OCI-LY1 (cell line): Measurements from ENCODE around the gene GNB5.

Source experiments
- H2AFZ ChIP-seq: fragments of 200-600 bp; sonication (generic), shearing (Covaris generic); 2 replicates; pipeline ENCODE4 v1.6.0; 2014; ENCODE audit warnings: antibody characterized with exemption, mild to moderate bottlenecking, low read length
- H3F3A ChIP-seq: fragments of 200-600 bp; sonication (generic), shearing (Covaris generic); 2 replicates; pipeline ENCODE4 v1.6.0; 2014; ENCODE audit warnings: mild to moderate bottlenecking, antibody characterized with exemption, low read length, moderate library complexity; ENCODE audit not compliant: insufficient read depth
- H3K27ac ChIP-seq: fragments of 200-600 bp; sonication (generic); 2 replicates; pipeline ENCODE4 v1.5.1; 2014; ENCODE audit warnings: low read length, mixed run types, mild to moderate bottlenecking, low read depth; ENCODE audit not compliant: poor library complexity, severe bottlenecking
- H3K27me3 ChIP-seq: fragments of 200-600 bp; sonication (generic); 2 replicates; pipeline ENCODE4 v1.6.0; 2014; ENCODE audit warnings: antibody characterized with exemption, mild to moderate bottlenecking, low read length, moderate library complexity; ENCODE audit not compliant: insufficient read depth
- H3K36me3 ChIP-seq: fragments of 200-600 bp; sonication (generic); 2 replicates; pipeline ENCODE4 v1.6.1; 2014; ENCODE audit warnings: mild to moderate bottlenecking, antibody characterized with exemption, low read length, moderate library complexity, mixed read lengths; ENCODE audit not compliant: insufficient read depth
- H3K4me1 ChIP-seq: fragments of 200-600 bp; sonication (generic); 2 replicates; pipeline ENCODE4 v1.5.1; 2014; ENCODE audit warnings: mild to moderate bottlenecking, low read length, moderate library complexity; ENCODE audit not compliant: insufficient read depth, severe bottlenecking
- H3K4me2 ChIP-seq: fragments of 200-600 bp; sonication (generic), shearing (Covaris generic); 2 replicates; pipeline ENCODE4 v1.6.1; 2014; ENCODE audit warnings: low read length
- H3K4me3 ChIP-seq: fragments of 200-600 bp; sonication (generic); 2 replicates; pipeline ENCODE4 v1.5.1; 2014; ENCODE audit warnings: low read length, low read depth, mild to moderate bottlenecking, mixed read lengths; ENCODE audit not compliant: poor library complexity, severe bottlenecking
- H3K79me2 ChIP-seq: fragments of 200-600 bp; shearing (Covaris generic); 2 replicates; pipeline ENCODE4 v1.6.1; 2016; ENCODE audit warnings: mixed run types, low read length, mixed read lengths; ENCODE audit not compliant: insufficient read depth
- H3K9ac ChIP-seq: fragments of 200-600 bp; sonication (generic), shearing (Covaris generic); 2 replicates; pipeline ENCODE4 v1.6.1; 2014; ENCODE audit warnings: mild to moderate bottlenecking, low read length, mixed read lengths
- H3K9me2 ChIP-seq: fragments of 200-600 bp; sonication (generic), shearing (Covaris generic); 2 replicates; pipeline ENCODE4 v1.6.1; 2014; ENCODE audit warnings: low read depth, mild to moderate bottlenecking, low read length, mixed read lengths
- H3K9me3 ChIP-seq: fragments of 200-600 bp; shearing (Covaris generic); 2 replicates; pipeline ENCODE4 v1.6.1; 2014; ENCODE audit warnings: low read length, mixed read lengths
- H4K20me1 ChIP-seq: fragments of 200-600 bp; sonication (generic), shearing (Covaris generic); 2 replicates; pipeline ENCODE4 v1.6.0; 2016; ENCODE audit warnings: mild to moderate bottlenecking, low read length; ENCODE audit not compliant: insufficient read depth
- CTCF ChIP-seq: fragments of 200-600 bp; sonication (generic), shearing (Covaris generic); IDR thresholded peaks from 2 replicates; pipeline ENCODE4 v1.5.1; 2017; ENCODE audit warnings: mild to moderate bottlenecking, antibody characterized with exemption, low read length, moderate library complexity, mixed read lengths
- EZH2 ChIP-seq: fragments of 200-600 bp; sonication (generic), shearing (Covaris generic); IDR thresholded peaks from 2 replicates; pipeline ENCODE4 v1.8.0; 2017; ENCODE audit warnings: borderline replicate concordance, mixed run types, mild to moderate bottlenecking, antibody characterized with exemption, low read length, moderate library complexity, mixed read lengths

The GNB5 gene

GRCh38 chr15:52150043-52150825 is 41.0 kb downstream of the GNB5 start:
- peaks cover 30% of the 10 kb centered on the region for H3K4me1 ChIP-seq
- no peak overlapping the region for H2AFZ ChIP-seq
- H3K9me2 ChIP-seq: no peaks in the 10 kb centered on the region
- TF ChIP-seq EZH2: no peak
- no peak for TF ChIP-seq CTCF
- H3K9me3 ChIP-seq: no peaks in the 10 kb centered on the region
- H3K36me3 ChIP-seq: peaks cover 61% of the 10 kb centered on the region
- peak overlapping the region; percentile 1 for H3K4me3 ChIP-seq
- no peaks in the 10 kb centered on the region for H4K20me1 ChIP-seq
- peak overlapping the region; percentile 13 for H3K9ac ChIP-seq
- no peaks in the 10 kb centered on the region for H3K79me2 ChIP-seq
- peak overlapping the region; percentile 89 for H3K27ac ChIP-seq
- peak overlapping the region; percentile 26 for H3K4me2 ChIP-seq
- 0 out of 2 replicates have a peak, but pooled peaks cover 3% of the 10 kb centered on the region for H3F3A ChIP-seq
- H3K27me3 ChIP-seq: no peaks in the 10 kb centered on the region

GRCh38 chr15:52148403-52148802 is 42.8 kb downstream of the GNB5 start:
- Histone ChIP-seq H3K79me2 (no peaks in the 10 kb centered on the region), H3K9me3 (no peaks in the 10 kb centered on the region), H3K36me3 (peaks cover 78% of the 10 kb centered on the region), H3K27ac (no peak overlapping the region), H3K4me3 (no peak overlapping the region), H3K9ac (no peak overlapping the region), H3K9me2 (no peaks in the 10 kb centered on the region), H3K4me1 (peaks cover 24% of the 10 kb centered on the region), H4K20me1 (no peaks in the 10 kb centered on the region), H3K4me2 (no peak overlapping the region), H3F3A (0 out of 2 replicates have a peak, but pooled peaks cover 3% of the 10 kb centered on the region), H2AFZ (no peak overlapping the region), H3K27me3 (no peaks in the 10 kb centered on the region)
- no peak for TF ChIP-seq EZH2
- no peak for TF ChIP-seq CTCF

GRCh38 chr15:52146776-52147175 is 44.4 kb downstream of the GNB5 start:
- Histone ChIP-seq H3K9me2 (no peaks in the 10 kb centered on the region), H3K9ac (no peak overlapping the region), H3F3A (0 out of 2 replicates have a peak, but pooled peaks cover 3% of the 10 kb centered on the region), H3K9me3 (no peaks in the 10 kb centered on the region), H2AFZ (no peak overlapping the region), H3K4me3 (no peak overlapping the region), H3K4me1 (peaks cover 21% of the 10 kb centered on the region), H3K4me2 (no peak overlapping the region), H3K27ac (no peak overlapping the region), H3K36me3 (peaks cover 84% of the 10 kb centered on the region), H3K79me2 (no peaks in the 10 kb centered on the region), H3K27me3 (no peaks in the 10 kb centered on the region), H4K20me1 (no peaks in the 10 kb centered on the region)
- TF ChIP-seq CTCF (no peak), EZH2 (no peak)
